Spleen (tissue), 11 donors: ENCODE measurements around the gene DHRS11. TPM values are rescaled to one million over a fixed set of nuclear protein-coding genes. Genes with fewer than 3 reads are reported as not detected.

ENCODE experiments used
- DNase-seq: peaks from one replicate; pipeline ENCODE4 v3.0.0-alpha.2; 2020
- H3K27ac ChIP-seq, 8 donors: fragments of 200-600 bp; sonication (generic) in 7 of 8; 1 replicate in 4 of 8; 2 replicates in 4 of 8; pipeline versions ENCODE4 v1.5.0 to v1.8.0; 2016 to 2021; ENCODE audit warnings: inconsistent platforms in 4 of 8, mild to moderate bottlenecking in 4 of 8, moderate library complexity in 1 of 8
- H3K27me3 ChIP-seq, 7 donors: fragments of 200-600 bp; sonication (generic) in 6 of 7; replicated peaks in 1 of 7; 1 replicate in 4 of 7; 2 replicates in 3 of 7; pipeline versions ENCODE4 v1.5.0 to v1.8.0; 2016 to 2021; ENCODE audit warnings: inconsistent platforms in 3 of 7, mild to moderate bottlenecking in 1 of 7
- H3K36me3 ChIP-seq, 6 donors: fragments of 200-600 bp; sonication (generic) in 5 of 6; 1 replicate in 4 of 6; 2 replicates in 2 of 6; pipeline versions ENCODE4 v1.5.0 to v1.8.0; 2016 to 2021; ENCODE audit warnings: inconsistent platforms in 2 of 6
- H3K4me1 ChIP-seq, 6 donors: fragments of 200-600 bp; sonication (generic) in 5 of 6; 1 replicate in 3 of 6; 2 replicates in 3 of 6; pipeline versions ENCODE4 v1.5.0 to v1.8.0; 2016 to 2021; ENCODE audit warnings: inconsistent platforms in 3 of 6
- H3K4me3 ChIP-seq, 8 donors: fragments of 200-600 bp; sonication (generic) in 7 of 8; 1 replicate in 4 of 8; 2 replicates in 4 of 8; pipeline versions ENCODE4 v1.5.0 to v1.8.0; 2016 to 2021; ENCODE audit warnings: inconsistent platforms in 4 of 8, mild to moderate bottlenecking in 4 of 8, moderate library complexity in 2 of 8
- H3K9me3 ChIP-seq, 8 donors: fragments of 200-600 bp; sonication (generic) in 7 of 8; 1 replicate in 4 of 8; 2 replicates in 4 of 8; pipeline versions ENCODE4 v1.5.0 to v1.8.0; 2016 to 2021; ENCODE audit warnings: inconsistent platforms in 4 of 8
- CTCF ChIP-seq, 11 experiments: fragments of 200-600 bp in 7 of 11; fragments of 450-650 bp in 4 of 11; sonication (generic) in 4 of 11; IDR thresholded peaks in 8 of 11; conservative IDR thresholded peaks in 3 of 11; 1 replicate in 7 of 11; 2 replicates in 4 of 11; pipeline versions ENCODE4 v1.4.0 to v1.8.0; 2016 to 2021; ENCODE audit warnings: antibody characterized with exemption in 11 of 11, inconsistent platforms in 4 of 11, mild to moderate bottlenecking in 1 of 11
- POLR2A ChIP-seq, 3 donors: fragments of 450-650 bp; IDR thresholded peaks; one replicate each; pipeline ENCODE4 v1.5.1; 2017; ENCODE audit warnings: antibody characterized with exemption in 3 of 3, mild to moderate bottlenecking in 1 of 3
- POLR2AphosphoS5 ChIP-seq, 3 donors: sonication (generic); formaldehyde crosslinking; IDR thresholded peaks; one replicate each; pipeline ENCODE4 v1.5.1; 2017; ENCODE audit warnings: antibody characterized with exemption in 3 of 3
- WGBS, 5 donors: extraction: QIAGEN DNeasy Blood & Tissue Kit in 3 of 5; methylation state at CpG; one replicate each; pipeline versions ENCODE4 v1.1.5 to v1.1.7; 2013 to 2018; 5-methylcytosine and 5-hydroxymethylcytosine counted together
- intact Hi-C: fragments of 100-400 bp; cut with DNase I; formaldehyde crosslinking; loops from one replicate; pipeline ENCODE4 v1.15.0; 2023; ENCODE audit warnings: low total_unique reads
- polyA plus RNA-seq, 3 donors: library from polyadenylated mRNA; stranded (reverse); fragments of 200-250 nt; gene quantifications; one replicate each; pipeline ENCODE4 v1.2.1, GENCODE V29; 2013
- total RNA-seq, 7 donors: library from RNA; depleted of rRNA in 3 of 7; stranded (reverse); fragments of >200 nt in 3 of 7; fragmentation: NEBNext Ultra II Directional in 4 of 7; extraction: Animal tissue kit (Norgen Biotek cat#: 25700) in 4 of 7; gene quantifications; one replicate each; pipeline versions ENCODE4 v1.1.0 to v1.2.1, GENCODE V29; 2016 to 2021
- donor health status: healthy with polysubstance abuse.
- donor health status: DM: no; HTN: no; CAD: no; lungs with moderate emphysema.
- donor health status: DM: no; HTN: no; CAD: no.
- donor health status: Bipolar disorder and iron deficiency.
- donor health status: healthy.
- donor health status: DM: no; HTN: no; CAD: no.
- donor health status: DM: yes; HTN: yes; CAD: no.

Gene DHRS11
- total and polyA plus RNA-seq, 10 donors: 3.9 to 7.8 (median 4.9) TPM

GRCh38 chr17:36592716-36593321 lies 1.1 kb downstream of the DHRS11 start:
- no peak for TF ChIP-seq POLR2A (IDR thresholded peaks at IDR 0.05)
- TF ChIP-seq POLR2AphosphoS5 (IDR thresholded peaks at IDR 0.05): no peak
- WGBS, 5 donors: 42 to 64% (median 59%) methylated on average over 4 of the region's 4 CpGs
- Histone ChIP-seq H3K27me3 (peaks cover 0 to 9% (median 0%) of the 10 kb centered on the region in 7 donors), H3K36me3 (peaks cover 0 to 33% (median 17%) of the 10 kb centered on the region in 6 donors), H3K27ac (no peak overlapping the region), H3K9me3 (no peaks in the 10 kb centered on the region), H3K4me3 (peak overlapping the region in 7 of 8 donors; percentile 68 to 93 (median 83)), H3K4me1 (peaks cover 5 to 45% (median 20%) of the 10 kb centered on the region in 6 donors)
- intact Hi-C loops: no loop called here
- DNase-seq: peak; percentile 52

- Histone ChIP-seq H3K27ac (no peak overlapping the region), H3K4me3 (no peak overlapping the region), H3K36me3 (peaks cover 0 to 23% (median 7%) of the 10 kb centered on the region in 6 donors), H3K4me1 (peaks cover 5 to 45% (median 20%) of the 10 kb centered on the region in 6 donors), H3K27me3 (peaks cover 0 to 9% (median 0%) of the 10 kb centered on the region in 7 donors), H3K9me3 (no peaks in the 10 kb centered on the region)
- intact Hi-C loops: no loop called here
- peak; percentile 44 for DNase-seq
- WGBS, 5 donors: 71 to 88% (median 79%) methylated on average over 8 of the region's 8 CpGs
- no peak for TF ChIP-seq POLR2AphosphoS5 (IDR thresholded peaks at IDR 0.05)
- TF ChIP-seq CTCF (IDR thresholded peaks at IDR 0.05 in 8 of 11, conservative IDR thresholded peaks at IDR 0.05 in 3 of 11): no peak
- TF ChIP-seq POLR2A (IDR thresholded peaks at IDR 0.05): no peak
These were observed 2.1 kb downstream of the DHRS11 start for GRCh38 chr17:36593656-36594316.

- intact Hi-C loops: no loop called here
- peak; percentile 34 for DNase-seq
- H3K9me3 ChIP-seq: no peaks in the 10 kb centered on the region
- 64 to 88% (median 82%) methylated on average over 11 to 13 of the region's 13 CpGs for WGBS, 5 donors
- peaks cover 0 to 9% (median 0%) of the 10 kb centered on the region in 7 donors for H3K27me3 ChIP-seq
- no peak overlapping the region for H3K4me3 ChIP-seq
- H3K27ac ChIP-seq: no peak overlapping the region
- H3K4me1 ChIP-seq: peaks cover 5 to 39% (median 20%) of the 10 kb centered on the region in 6 donors
- H3K36me3 ChIP-seq: peaks cover 0 to 13% (median 0%) of the 10 kb centered on the region in 6 donors
- TF ChIP-seq CTCF (IDR thresholded peaks at IDR 0.05 in 8 of 11, conservative IDR thresholded peaks at IDR 0.05 in 3 of 11) (no peak), POLR2AphosphoS5 (IDR thresholded peaks at IDR 0.05) (no peak), POLR2A (IDR thresholded peaks at IDR 0.05) (no peak)
These were observed 3.1 kb downstream of the DHRS11 start for GRCh38 chr17:36594626-36595401.

- Histone ChIP-seq H3K4me3 (no peak overlapping the region), H3K27ac (no peak overlapping the region), H3K27me3 (peaks cover 0 to 6% (median 0%) of the 10 kb centered on the region in 7 donors), H3K4me1 (peaks cover 5 to 32% (median 22%) of the 10 kb centered on the region in 6 donors), H3K9me3 (no peaks in the 10 kb centered on the region), H3K36me3 (no peaks in the 10 kb centered on the region)
- DNase-seq: no peak
- intact Hi-C loops: no loop called here
- TF ChIP-seq POLR2AphosphoS5 (IDR thresholded peaks at IDR 0.05) (no peak), POLR2A (IDR thresholded peaks at IDR 0.05) (no peak), CTCF (IDR thresholded peaks at IDR 0.05 in 8 of 11, conservative IDR thresholded peaks at IDR 0.05 in 3 of 11) (no peak)
- WGBS, 5 donors: 85 to 95% (median 92%) methylated on average over 6 of the region's 6 CpGs
These were observed 5.5 kb downstream of the DHRS11 start for GRCh38 chr17:36597226-36597625.
